Skeletal muscle satellite cell (primary cell): ENCODE data around the gene CARD14.

ENCODE experiments used
- H3K27me3 ChIP-seq: 2 replicates; pipeline ENCODE4 v1.7.0; 2013; ENCODE audit warnings: low read length; ENCODE audit not compliant: control insufficient read depth, insufficient read depth
- H3K36me3 ChIP-seq: 2 replicates; pipeline ENCODE4 v1.7.0; 2013; ENCODE audit warnings: mild to moderate bottlenecking, control low read depth, low read length; ENCODE audit not compliant: insufficient read depth
- H3K4me1 ChIP-seq: 2 replicates; pipeline ENCODE4 v1.7.0; 2013; ENCODE audit warnings: low read length; ENCODE audit not compliant: control insufficient read depth, insufficient read depth
- H3K4me2 ChIP-seq: 2 replicates; pipeline ENCODE4 v1.7.0; 2013; ENCODE audit warnings: mild to moderate bottlenecking, low read length
- H3K4me3 ChIP-seq: 2 replicates; pipeline ENCODE4 v1.7.0; 2013; ENCODE audit warnings: low read length
- H3K9ac ChIP-seq: 2 replicates; pipeline ENCODE4 v1.7.0; 2013; ENCODE audit warnings: mild to moderate bottlenecking, low read depth, low read length, moderate library complexity
- H3K9me3 ChIP-seq: replicated peaks from 2 replicates; pipeline ENCODE4 v1.7.0; 2013; ENCODE audit warnings: mild to moderate bottlenecking, control low read depth, low read length

The CARD14 gene

DNA sequence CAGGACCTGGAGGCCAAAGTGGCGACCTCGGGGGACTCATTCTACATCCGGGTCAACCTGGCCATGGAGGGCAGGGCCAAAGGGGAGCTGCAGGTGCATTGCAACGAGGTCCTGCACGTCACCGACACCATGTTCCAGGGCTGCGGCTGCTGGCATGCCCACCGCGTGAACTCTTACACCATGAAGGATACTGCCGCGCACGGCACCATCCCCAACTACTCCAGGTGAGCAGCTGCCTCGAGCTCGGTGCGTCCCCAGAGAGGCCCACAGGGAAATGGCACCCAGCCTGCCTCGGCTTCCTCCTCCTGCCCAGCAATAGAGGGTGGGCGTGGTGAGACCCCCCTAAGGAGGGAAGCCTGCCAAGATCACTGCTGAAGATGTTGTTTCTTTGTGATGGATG lies 32.4 kb downstream of the CARD14 start:
- Histone ChIP-seq H3K9me3 (no peaks in the 10 kb centered on the region), H3K9ac (no peak overlapping the region), H3K36me3 (no peaks in the 10 kb centered on the region)

DNA sequence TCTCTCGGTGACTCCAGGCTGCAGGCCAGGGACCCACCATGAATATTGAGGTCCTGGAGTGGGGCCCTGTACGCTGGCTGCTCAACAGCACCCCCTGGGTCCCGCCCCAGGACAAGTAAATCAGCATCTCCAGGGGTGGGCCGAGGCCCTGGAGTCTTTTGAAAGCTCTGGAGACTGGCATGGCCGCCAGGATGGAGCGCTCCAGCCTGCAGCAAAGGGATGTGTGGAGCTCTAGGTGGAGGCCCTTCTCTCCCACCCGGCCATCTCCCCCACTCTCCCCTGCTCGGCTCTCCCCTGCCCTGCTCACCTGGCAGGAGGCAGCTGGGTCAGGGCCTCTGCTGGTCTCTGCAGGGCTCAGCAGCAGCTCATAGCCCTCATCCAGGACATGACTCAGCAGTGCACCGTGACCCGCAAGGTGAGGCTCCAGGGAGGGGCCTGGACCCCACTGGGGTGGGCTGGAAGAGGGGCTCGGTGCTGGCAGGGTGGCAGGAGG lies 33.7 kb downstream of the CARD14 start:
- Histone ChIP-seq H3K4me2 (no peak overlapping the region), H3K4me3 (no peak overlapping the region), H3K27me3 (no peaks in the 10 kb centered on the region), H3K9ac (no peak overlapping the region), H3K9me3 (no peaks in the 10 kb centered on the region), H3K36me3 (no peaks in the 10 kb centered on the region), H3K4me1 (no peaks in the 10 kb centered on the region)

More for the DNA sequence above, 32.4 kb downstream of the CARD14 start:
- H3K27me3 ChIP-seq, result no peaks in the 10 kb centered on the region
- no peaks in the 10 kb centered on the region for H3K4me1 ChIP-seq
- no peak overlapping the region for H3K4me3 ChIP-seq
- no peak overlapping the region for H3K4me2 ChIP-seq

DNA sequence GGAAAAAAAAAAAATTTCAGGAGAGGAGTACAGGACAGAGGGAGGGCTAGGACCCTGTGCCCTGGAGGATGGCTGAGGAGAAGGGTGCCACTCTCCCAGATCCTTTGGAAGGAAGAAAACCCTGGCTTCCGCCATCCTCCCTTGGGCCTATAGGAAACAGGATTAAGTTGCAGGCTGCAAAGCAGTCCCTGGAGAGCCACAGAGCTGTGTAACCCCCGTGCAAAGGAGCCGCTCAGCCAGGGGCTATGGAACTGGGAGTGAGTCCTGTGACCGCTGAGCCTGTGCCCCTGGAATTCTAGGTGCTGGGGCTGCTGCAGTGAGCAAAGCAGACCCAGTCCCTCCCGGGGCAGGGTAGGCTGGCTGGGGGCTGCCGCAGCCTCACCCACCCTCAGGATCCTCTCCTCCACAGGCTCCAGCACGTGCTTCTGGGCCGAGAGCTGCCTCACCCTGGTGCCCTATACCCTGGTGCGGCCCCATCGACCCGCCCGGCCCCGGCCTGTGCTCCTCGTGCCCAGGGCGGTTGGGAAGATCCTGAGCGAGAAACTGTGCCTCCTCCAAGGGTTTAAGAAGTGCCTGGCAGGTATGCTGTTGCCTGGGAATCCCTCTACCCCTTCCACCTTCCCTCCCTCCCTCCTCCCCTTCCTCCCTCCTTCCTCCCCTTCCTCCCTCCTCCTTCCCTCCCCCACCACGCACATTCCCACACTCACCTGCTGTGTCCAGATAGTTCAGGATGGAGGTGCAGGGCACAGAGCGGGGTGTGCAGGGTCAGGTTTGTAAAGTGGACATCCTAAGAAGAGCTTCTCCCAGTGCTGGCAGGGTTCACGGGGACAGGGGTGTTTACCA lies 35.0 kb downstream of the CARD14 start:
- no peaks in the 10 kb centered on the region for H3K27me3 ChIP-seq
- peaks cover 4% of the 10 kb centered on the region for H3K36me3 ChIP-seq
- H3K9me3 ChIP-seq, result no peaks in the 10 kb centered on the region
- no peak overlapping the region for H3K4me2 ChIP-seq
- H3K4me1 ChIP-seq, result no peaks in the 10 kb centered on the region
- H3K9ac ChIP-seq, result no peak overlapping the region
- H3K4me3 ChIP-seq, result no peak overlapping the region

DNA sequence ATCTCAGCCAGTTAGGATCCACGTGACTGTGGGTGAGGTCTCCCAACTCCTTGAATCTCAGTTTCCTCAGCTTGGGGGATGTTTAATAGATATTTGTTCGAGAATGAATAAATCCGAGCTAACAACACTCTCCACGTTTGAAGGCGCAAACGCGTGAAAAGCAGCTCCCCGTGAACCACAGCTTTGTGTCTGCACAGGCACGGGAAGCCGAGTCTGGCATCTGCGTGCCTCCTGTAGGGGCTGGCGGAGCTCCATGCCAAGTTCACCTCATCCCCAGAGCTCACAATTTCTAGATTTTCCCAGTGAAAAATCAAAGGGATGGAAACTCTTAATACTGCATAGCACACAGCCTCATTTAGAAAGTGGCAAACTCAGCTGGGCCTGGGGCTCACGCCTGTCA lies 36.0 kb downstream of the CARD14 start:
- H3K4me2 ChIP-seq, result no peak overlapping the region
- H3K9ac ChIP-seq, result no peak overlapping the region
- no peaks in the 10 kb centered on the region for H3K4me1 ChIP-seq
- peaks cover 13% of the 10 kb centered on the region for H3K36me3 ChIP-seq
- H3K27me3 ChIP-seq, result no peaks in the 10 kb centered on the region
- H3K9me3 ChIP-seq, result no peaks in the 10 kb centered on the region
- no peak overlapping the region for H3K4me3 ChIP-seq

DNA sequence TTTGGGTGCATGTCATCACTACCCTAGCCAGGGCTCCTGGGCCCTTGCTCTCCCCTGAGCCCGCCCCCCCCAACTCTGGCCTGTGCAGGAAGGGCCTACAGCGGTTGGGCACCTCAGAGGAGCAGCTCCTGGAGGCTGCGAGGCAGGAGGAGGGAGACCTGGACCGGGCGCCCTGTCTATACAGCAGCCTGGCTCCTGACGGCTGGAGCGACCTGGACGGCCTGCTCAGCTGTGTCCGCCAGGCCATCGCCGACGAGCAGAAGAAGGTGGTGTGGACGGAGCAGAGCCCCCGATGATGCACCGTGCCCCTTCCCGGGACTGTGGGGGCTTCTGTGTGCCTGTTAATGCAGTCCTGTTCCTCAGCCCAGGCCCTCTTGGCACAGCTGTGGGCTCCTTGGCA lies 38.2 kb downstream of the CARD14 start:
- Histone ChIP-seq H3K27me3 (no peaks in the 10 kb centered on the region), H3K4me1 (no peaks in the 10 kb centered on the region), H3K36me3 (peaks cover 29% of the 10 kb centered on the region), H3K4me2 (no peak overlapping the region), H3K9me3 (no peaks in the 10 kb centered on the region), H3K9ac (no peak overlapping the region), H3K4me3 (no peak overlapping the region)

DNA sequence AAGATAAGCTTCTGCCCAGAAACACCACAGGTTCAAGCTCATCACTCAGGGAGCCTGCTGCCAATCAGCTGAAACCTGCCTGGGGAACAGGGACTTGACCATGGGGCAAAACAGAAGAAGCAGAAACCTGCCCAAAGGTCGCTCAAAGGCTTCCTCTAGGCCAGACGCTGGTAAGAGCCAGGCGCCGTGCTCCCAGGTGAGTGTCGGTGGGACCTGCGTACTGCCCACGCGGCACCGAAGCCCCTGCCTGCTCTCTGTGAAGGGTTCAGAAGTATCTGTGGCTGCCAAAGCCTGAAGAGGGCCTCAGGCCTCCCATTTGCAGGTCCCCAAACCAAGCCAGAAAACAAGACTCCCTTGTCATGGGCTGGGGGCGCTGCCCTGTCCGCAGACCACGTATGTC lies 39.9 kb downstream of the CARD14 start:
- H3K9ac ChIP-seq, result no peak overlapping the region
- H3K4me3 ChIP-seq, result no peak overlapping the region
- no peaks in the 10 kb centered on the region for H3K4me1 ChIP-seq
- H3K27me3 ChIP-seq, result no peaks in the 10 kb centered on the region
- no peak overlapping the region for H3K4me2 ChIP-seq
- H3K36me3 ChIP-seq, result peaks cover 42% of the 10 kb centered on the region
- H3K9me3 ChIP-seq, result no peaks in the 10 kb centered on the region

DNA sequence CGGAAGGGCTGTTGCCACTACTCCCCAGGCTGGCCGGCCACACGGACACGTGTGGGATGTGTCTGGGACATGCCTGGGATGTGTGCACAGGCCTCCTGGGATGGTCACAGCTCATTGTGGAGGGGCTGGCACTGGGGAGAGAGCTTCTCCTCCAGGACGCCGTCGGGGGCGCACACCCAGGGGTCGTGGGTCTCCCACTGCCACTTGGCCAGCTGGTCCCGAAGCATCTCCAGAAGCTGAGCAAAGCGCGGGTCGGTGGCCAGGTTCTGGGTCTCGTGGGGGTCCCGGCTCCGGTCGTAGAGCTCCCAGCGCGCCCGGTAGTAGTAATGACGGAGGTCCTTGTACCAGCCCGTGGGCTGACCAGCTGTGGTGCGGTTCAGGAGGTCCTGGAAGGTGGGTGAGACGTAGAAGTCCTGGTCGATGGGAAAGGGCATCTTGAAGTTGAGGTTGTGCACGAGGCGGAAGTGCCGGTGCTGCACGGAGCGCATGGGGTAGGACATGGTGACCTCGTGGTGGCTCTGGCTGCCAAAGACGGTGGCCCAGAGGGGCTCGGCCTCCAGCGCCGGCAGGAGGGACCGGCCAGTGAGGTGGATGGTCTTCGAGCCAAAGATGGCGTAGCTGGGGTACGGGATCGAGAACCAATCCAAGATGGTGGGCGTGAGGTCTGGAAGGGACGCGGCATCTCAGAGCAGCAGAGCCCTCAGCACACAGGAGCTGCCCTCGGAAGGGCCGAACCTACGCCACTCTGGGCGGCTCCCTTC lies 40.7 kb downstream of the CARD14 start:
- H3K4me2 ChIP-seq, result no peak overlapping the region
- H3K36me3 ChIP-seq, result peaks cover 42% of the 10 kb centered on the region
- no peak overlapping the region for H3K4me3 ChIP-seq
- no peaks in the 10 kb centered on the region for H3K9me3 ChIP-seq
- no peaks in the 10 kb centered on the region for H3K27me3 ChIP-seq
- H3K9ac ChIP-seq, result no peak overlapping the region
- no peaks in the 10 kb centered on the region for H3K4me1 ChIP-seq

DNA sequence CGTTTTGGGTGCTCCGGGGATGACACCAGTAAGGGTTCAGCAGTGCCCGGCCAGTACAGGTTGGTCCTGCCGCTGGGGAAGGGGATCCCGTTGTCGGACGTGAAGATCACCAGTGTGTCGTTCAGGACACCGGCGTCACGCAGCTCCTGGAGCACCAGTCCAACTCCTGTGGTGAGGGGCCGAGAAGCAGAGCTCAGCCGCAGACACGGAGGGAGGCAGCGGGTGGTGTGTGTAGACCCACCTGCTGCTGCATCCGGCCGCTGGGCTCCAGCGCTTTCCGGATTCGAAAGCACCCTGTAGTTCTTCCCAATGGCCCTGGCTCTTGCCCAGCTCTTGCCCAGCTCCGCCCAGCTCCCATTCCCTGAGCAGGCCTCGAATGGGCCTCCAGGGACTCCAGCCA lies 42.3 kb downstream of the CARD14 start:
- Histone ChIP-seq H3K9ac (no peak overlapping the region), H3K4me2 (no peak overlapping the region), H3K4me1 (no peaks in the 10 kb centered on the region), H3K27me3 (no peaks in the 10 kb centered on the region), H3K9me3 (no peaks in the 10 kb centered on the region), H3K36me3 (peaks cover 48% of the 10 kb centered on the region), H3K4me3 (no peak overlapping the region)

DNA sequence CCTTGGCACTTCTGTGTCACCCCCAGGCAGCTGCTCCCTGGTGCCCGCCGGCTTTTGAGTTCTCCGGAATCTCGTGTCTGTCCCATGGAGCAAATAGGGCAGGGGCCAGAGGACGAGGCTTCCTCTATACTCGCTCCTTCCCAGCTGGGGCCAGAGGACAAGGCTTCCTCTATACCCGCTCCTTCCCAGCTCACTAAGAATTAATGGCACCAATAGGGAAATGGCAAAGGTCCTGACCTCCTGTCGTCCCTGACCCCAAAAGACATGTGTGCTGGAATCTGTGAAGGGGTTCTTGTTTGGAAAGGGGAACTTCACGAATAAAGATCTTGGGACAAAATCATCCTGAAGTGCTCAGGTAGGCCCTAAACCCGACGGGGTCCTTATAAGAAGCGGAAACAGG lies 42.7 kb downstream of the CARD14 start:
- Histone ChIP-seq H3K4me1 (no peaks in the 10 kb centered on the region), H3K27me3 (no peaks in the 10 kb centered on the region), H3K36me3 (peaks cover 53% of the 10 kb centered on the region), H3K9ac (no peak overlapping the region), H3K4me2 (no peak overlapping the region), H3K9me3 (no peaks in the 10 kb centered on the region), H3K4me3 (no peak overlapping the region)

DNA sequence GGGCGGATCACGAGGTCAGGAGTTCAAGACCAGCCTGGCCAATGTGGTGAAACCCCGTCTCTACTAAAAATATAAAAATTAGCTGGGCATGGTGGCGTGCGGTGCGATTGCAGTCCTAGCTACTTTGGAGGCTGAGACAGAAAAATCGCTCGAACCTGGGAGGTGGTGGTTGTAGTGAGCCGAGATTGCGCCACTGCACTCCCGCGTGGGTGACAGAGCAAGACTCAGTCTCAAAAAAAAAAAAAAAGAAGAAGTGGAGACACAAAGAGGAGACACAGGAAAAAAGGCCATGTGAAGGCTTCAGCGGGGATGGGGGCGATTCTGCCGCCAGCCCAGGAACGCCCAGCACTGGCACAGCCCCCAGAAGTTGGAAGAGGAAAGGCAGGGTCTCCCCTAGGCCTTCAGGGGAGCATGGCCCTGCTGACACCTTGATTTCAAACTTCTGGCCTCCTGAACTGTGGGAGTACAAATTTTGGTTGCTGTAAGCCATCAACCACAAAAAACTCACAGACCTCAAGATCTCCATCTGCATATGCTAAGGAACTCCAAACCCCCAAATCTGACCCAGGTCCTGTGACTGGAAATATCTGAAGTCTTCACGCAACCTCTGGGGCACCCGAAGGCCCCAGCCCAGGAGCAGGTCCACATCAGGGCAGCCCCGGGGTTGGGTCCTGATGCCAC lies 43.3 kb downstream of the CARD14 start:
- Histone ChIP-seq H3K27me3 (no peaks in the 10 kb centered on the region), H3K4me3 (no peak overlapping the region), H3K36me3 (peaks cover 58% of the 10 kb centered on the region), H3K4me2 (no peak overlapping the region), H3K9ac (no peak overlapping the region), H3K4me1 (no peaks in the 10 kb centered on the region), H3K9me3 (no peaks in the 10 kb centered on the region)

DNA sequence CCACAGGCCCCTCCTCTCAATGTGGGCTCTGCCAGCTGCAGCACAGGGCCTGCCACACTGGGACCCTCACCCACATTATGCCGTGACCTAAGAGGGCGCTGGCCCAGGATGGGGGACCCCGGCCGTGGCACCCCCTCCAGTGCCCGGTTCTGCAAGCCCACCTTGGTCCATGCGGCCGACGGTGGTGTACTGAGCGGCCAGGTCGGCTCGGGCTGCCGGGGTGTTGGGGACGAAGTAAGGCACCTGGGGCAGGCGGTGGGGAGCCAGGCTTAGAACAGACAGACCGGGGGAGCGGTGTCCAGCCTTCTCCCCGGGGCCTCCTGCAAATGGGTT lies 43.8 kb downstream of the CARD14 start:
- H3K9ac ChIP-seq, result no peak overlapping the region
- H3K4me2 ChIP-seq, result no peak overlapping the region
- H3K9me3 ChIP-seq, result no peaks in the 10 kb centered on the region
- H3K36me3 ChIP-seq, result peaks cover 59% of the 10 kb centered on the region
- H3K27me3 ChIP-seq, result no peaks in the 10 kb centered on the region
- no peak overlapping the region for H3K4me3 ChIP-seq
- H3K4me1 ChIP-seq, result no peaks in the 10 kb centered on the region
